SK-N-SH treated with all-trans-retinoic acid at 6 μM for 48 hours (cell line): ENCODE results near the gene EXD3.

Source experiments
- ARNTL ChIP-seq: fragments of 450-650 bp; formaldehyde crosslinking; IDR thresholded peaks from 2 replicates; pipeline ENCODE4 v1.5.0; 2020; ENCODE audit warnings: low read depth, mild to moderate bottlenecking, moderate library complexity, borderline replicate concordance
- CREB5 ChIP-seq: fragments of 250-450 bp; sonication (Bioruptor Pico); IDR thresholded peaks from 2 replicates; pipeline ENCODE4 v1.5.1; 2020; ENCODE audit warnings: low read depth, mild to moderate bottlenecking, moderate library complexity
- CSRNP3 ChIP-seq: fragments of 250-450 bp; sonication (Bioruptor Pico); IDR thresholded peaks from 2 replicates; pipeline ENCODE4 v1.5.1; 2021; ENCODE audit warnings: mild to moderate bottlenecking, moderate library complexity
- ISL1 ChIP-seq: fragments of 250-450 bp; sonication (Bioruptor Pico); IDR thresholded peaks from 2 replicates; pipeline ENCODE4 v2.1.2; 2022; ENCODE audit warnings: mild to moderate bottlenecking, moderate library complexity
- PATZ1 ChIP-seq: fragments of 250-450 bp; sonication (Bioruptor Pico); IDR thresholded peaks from 2 replicates; pipeline ENCODE4 v1.8.0; 2020; ENCODE audit warnings: mild to moderate bottlenecking, moderate library complexity, borderline replicate concordance
- POU6F1 ChIP-seq: fragments of 250-450 bp; sonication (Bioruptor Pico); IDR thresholded peaks from 2 replicates; pipeline ENCODE4 v1.8.0; 2021; ENCODE audit warnings: low read depth, mild to moderate bottlenecking, moderate library complexity, borderline replicate concordance
- PPARA ChIP-seq: fragments of 250-450 bp; sonication (Bioruptor Pico); IDR thresholded peaks from 2 replicates; pipeline ENCODE4 v1.5.0; 2020; ENCODE audit warnings: mild to moderate bottlenecking, borderline replicate concordance
- RARB ChIP-seq: fragments of 250-450 bp; sonication (Bioruptor Pico); IDR thresholded peaks from 2 replicates; pipeline ENCODE4 v1.8.0; 2021; ENCODE audit warnings: mild to moderate bottlenecking, moderate library complexity
- TCF4 ChIP-seq: fragments of 250-450 bp; sonication (Bioruptor Pico); IDR thresholded peaks from 2 replicates; pipeline ENCODE4 v1.8.0; 2021; ENCODE audit warnings: mild to moderate bottlenecking, moderate library complexity, borderline replicate concordance
- TSHZ2 ChIP-seq: fragments of 250-450 bp; sonication (Bioruptor Pico); IDR thresholded peaks from 2 replicates; pipeline ENCODE4 v1.5.0; 2020; ENCODE audit warnings: mild to moderate bottlenecking, moderate library complexity
- ZFP30 ChIP-seq: fragments of 450-650 bp; formaldehyde crosslinking; IDR thresholded peaks from 2 replicates; pipeline ENCODE4 v1.5.0; 2022; ENCODE audit warnings: mild to moderate bottlenecking, moderate library complexity

GRCh38 chr9:137333016-137333671, 89.8 kb downstream of the EXD3 start:
- TF ChIP-seq ARNTL (no peak), CSRNP3 (no peak), TSHZ2 (CRISPR knock-in tag) (no peak), PATZ1 (CRISPR knock-in tag) (no peak), TCF4 (CRISPR knock-in tag) (no peak), ISL1 (CRISPR knock-in tag) (no peak), PPARA (no peak), POU6F1 (no peak), ZFP30 (CRISPR knock-in tag) (no peak), RARB (CRISPR knock-in tag) (no peak), CREB5 (no peak)
